Right ventricle myocardium inferior (tissue), 1 donor: Measurements from ENCODE around the gene SLC5A4. TPM values are rescaled to one million over a fixed set of nuclear protein-coding genes. Genes with fewer than 3 reads are reported as not detected.
"Not testable (repeated sequence)": the region's sequence is repeated elsewhere in the genome, so short reads cannot be mapped to it uniquely, and the experiment has no call there.

Source experiments
- ATAC-seq: fragments of 200-7000 bp; cut with Tn5 transposase; one replicate; pipeline ENCODE4 v1.9.1; 2020; ENCODE audit warnings: mild to moderate bottlenecking, moderate library complexity
- DNase-seq: peaks from one replicate; pipeline ENCODE4 v3.0.0; 2021; ENCODE audit errors: missing footprints
- intact Hi-C: fragments of 100-400 bp; cut with DNase I; formaldehyde crosslinking; loops from one replicate; pipeline ENCODE4 v1.11.0; 2022
- total RNA-seq: library from RNA; stranded (reverse); fragmentation: NEBNext Ultra II Directional; extraction: Animal tissue kit (Norgen Biotek cat#: 25700); gene quantifications from one replicate; pipeline ENCODE4 v1.2.1, GENCODE V29; 2021
- donor health status: DM: no; HTN: yes; CAD: no; lungs with severe emphysema.

SLC5A4 gene
- total RNA-seq, 1 donor from 2014 or later = not detected

DNA sequence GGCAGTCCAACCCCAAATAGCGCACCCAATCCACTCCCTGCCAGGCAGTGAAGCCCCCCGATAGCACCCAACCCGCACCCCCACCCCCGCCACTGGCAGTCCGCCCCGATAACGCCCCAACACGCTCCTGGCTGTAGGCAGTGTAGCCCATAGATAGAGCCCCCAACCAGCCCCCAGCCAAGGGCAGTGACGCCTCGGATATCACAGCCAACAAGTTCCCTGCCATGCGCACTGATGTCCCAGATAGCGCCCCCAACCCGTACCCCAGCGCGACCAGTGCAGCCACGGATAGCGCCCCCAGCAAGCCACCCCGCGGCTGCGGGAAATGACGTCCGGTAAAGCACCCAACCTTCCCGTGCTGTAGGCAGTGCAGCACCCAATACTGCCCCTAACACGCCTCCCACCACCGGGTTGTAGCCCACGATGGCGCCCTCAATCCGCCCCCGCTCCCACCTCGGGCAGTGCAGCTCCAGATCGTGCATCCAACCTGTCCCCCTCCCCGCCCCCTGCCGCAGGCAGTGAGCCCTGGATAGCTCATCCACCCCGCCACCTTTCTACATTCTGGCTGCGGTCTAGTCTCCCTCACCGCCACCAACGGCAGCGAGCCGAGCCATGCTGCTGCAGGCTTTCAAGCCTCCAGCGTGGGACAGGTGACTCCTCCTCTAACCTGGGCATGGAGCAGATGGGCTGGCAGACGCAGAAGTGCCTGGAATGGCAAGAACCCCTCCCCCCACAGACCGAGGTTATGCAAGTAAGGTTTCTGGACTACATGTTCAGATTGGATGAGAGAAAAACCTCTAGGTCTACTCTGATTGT, 50.9 kb downstream of the SLC5A4 start:
- DNase-seq (no peak), ATAC-seq (no peak)
- intact Hi-C loops = loop anchor here (5.0 kb wide), 1 partner anchor 63 kb away; no protein-coding TSS in a partner anchor

DNA sequence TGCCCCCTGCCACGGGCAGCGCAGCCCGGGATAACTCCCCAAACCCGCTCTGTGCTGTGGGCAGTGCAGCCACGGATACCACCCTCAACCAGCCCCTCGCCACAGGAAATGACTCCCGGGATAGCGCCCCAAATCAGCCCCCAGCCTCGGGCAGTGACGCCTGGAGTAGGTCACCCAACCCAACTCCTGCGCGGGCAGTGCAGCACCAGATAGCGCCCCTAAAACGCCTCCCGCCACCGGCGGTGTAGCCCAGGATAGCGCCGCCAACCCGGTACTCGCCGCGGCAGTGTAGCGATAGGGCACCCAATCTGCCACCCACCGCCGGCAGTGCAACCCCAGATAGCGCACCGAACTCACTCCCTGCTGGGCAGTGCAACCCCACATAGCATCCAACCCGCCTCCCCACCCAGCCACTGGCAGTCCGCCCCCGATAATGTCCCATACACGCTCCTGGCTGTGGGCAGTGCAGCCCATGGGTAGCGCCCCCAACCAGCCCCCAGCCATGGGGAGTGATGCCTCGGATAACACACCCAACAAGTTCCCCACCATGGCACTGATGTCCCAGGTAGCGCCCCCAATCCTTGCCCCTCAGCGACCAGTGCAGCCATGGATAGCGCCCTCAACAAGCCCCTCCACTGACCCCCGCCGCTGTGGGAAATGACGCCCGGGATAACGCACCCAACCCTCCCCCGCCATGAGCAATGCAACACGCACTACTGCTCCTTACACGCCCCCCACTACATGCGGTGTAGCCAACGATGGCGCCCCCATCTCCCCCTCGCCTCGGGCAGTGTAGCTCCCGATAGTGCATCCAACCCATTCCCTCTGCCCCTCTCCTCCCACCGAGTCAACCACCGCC, 51.7 kb downstream of the SLC5A4 start:
- intact Hi-C loops = loop anchor here (5.0 kb wide), 1 partner anchor 64 kb away; no protein-coding TSS in a partner anchor
- no peak for ATAC-seq
- no peak for DNase-seq

DNA sequence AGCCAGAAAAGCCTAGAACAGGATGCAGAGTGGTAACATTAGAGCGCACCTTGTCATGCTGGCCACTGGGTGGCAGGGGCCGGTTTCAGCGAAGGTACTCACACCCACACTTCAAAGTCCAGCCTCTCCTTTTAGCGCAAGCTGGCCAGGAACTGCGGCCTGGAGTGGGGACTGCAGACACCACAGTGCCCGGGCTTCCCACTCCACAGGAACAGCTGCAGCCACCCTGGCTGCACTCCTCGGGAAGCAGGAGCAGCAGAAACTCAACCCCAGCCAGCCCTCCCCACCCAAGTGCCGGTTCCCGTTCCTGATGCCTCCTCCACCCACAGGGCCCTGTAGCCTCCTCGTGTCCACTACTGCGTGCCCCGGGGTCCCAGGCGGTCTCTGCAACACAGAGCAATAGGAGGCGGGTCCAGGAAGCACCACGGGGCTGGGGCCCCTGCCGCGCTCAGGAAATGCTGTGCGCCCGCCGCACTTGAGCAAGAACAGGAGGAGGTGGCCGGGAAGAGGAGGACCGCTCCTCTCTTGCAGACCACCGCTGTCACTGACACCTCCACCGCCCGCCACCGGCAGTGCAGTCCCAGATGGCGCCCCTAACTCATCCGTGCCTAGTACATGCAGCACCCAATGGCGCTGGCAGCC, 52.5 kb downstream of the SLC5A4 start:
- DNase-seq (no peak), ATAC-seq (peak; percentile 66)
- intact Hi-C loops = loop anchor here (5.0 kb wide), 1 partner anchor 65 kb away; no protein-coding TSS in a partner anchor

DNA sequence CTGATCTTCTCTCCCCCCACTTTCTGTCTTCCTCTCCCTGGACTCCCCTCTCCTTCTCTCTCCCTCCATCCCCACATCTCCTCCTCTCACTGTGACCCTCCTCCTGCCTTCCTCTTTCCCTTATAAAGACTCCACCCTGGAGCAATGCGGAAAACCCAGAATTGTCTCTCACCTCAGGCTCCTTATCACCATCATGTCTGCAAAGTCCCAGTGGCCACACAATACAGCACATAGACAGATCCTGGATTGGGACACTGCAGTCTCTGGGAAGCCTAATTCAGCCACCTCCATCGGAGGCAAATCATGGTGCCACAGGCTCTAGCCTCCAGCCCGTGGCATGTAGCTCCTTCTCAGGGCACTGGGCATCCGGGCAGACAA, 53.0 kb downstream of the SLC5A4 start:
- ATAC-seq = no peak
- no peak for DNase-seq
- intact Hi-C loops = loop anchor here (5.0 kb wide), 1 partner anchor 65 kb away; no protein-coding TSS in a partner anchor

DNA sequence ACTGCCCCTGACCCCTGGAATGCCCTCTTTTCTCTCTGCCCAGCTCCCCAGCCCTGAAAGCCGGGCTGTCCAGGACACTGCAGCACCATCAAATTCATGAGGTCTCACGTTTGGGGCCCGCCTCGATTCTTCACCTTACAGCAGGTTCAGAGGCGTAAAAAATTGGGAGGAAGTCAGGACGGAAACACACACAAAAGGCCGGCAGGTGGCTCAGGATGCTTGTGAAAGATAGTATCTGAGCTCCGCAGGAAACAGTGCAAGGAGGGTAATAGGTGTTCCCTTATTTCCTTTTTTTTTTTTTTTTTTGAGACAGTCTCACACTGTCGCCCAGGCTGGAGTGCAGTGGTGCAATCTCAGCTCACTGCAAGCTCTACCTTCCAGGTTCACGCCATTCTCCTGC, 54.4 kb downstream of the SLC5A4 start:
- ATAC-seq = no peak
- intact Hi-C loops = loop anchor here (2.0 to 5.0 kb wide), 2 partner anchors 58 to 67 kb away; no protein-coding TSS in a partner anchor
- no peak for DNase-seq

DNA sequence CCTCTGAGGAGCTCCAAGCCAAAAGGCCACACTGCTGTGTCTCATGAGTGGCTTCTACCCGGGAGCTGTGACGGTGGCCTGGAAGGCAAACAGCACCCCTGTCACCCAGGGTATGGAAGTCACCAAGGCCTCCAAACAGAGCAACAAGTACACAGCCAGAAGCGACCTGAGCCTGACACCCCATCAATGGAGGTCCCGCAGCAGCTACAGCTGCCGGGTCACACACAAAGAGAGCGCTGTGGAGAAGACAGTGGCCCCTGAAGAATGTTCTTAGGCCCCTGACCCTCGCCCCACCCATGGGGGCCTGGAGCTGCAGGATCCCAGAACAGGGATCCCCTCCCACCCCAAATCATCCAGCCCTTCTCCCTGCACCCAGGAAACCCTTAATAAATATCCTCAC, 55.2 kb downstream of the SLC5A4 start:
- no peak for ATAC-seq
- intact Hi-C loops = loop anchor here (2.0 to 5.0 kb wide), 2 partner anchors 57 to 67 kb away; no protein-coding TSS in a partner anchor

DNA sequence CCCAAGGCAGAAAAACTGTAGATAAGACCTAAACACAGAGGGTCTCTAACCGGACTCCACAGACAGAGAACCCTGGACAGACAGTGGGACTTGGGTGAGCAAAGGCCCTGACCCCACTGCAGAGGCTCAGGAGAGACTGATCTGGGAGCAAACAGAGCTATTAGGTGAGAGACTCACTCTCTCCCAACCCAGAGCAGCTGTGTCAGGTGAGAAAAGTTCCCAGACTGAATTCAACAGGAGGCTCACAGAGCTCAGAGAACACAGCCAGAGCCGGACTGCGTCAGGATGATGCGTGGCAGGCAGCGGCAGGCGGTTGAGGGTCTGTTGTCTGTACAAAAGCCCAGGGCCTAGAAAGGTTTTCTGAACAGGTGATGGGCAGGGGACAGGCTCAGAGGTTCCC, 55.8 kb downstream of the SLC5A4 start:
- intact Hi-C loops = no loop called here
- DNase-seq = no peak
- ATAC-seq = no peak

More for the DNA sequence above, 55.2 kb downstream of the SLC5A4 start:
- no peak for DNase-seq

DNA sequence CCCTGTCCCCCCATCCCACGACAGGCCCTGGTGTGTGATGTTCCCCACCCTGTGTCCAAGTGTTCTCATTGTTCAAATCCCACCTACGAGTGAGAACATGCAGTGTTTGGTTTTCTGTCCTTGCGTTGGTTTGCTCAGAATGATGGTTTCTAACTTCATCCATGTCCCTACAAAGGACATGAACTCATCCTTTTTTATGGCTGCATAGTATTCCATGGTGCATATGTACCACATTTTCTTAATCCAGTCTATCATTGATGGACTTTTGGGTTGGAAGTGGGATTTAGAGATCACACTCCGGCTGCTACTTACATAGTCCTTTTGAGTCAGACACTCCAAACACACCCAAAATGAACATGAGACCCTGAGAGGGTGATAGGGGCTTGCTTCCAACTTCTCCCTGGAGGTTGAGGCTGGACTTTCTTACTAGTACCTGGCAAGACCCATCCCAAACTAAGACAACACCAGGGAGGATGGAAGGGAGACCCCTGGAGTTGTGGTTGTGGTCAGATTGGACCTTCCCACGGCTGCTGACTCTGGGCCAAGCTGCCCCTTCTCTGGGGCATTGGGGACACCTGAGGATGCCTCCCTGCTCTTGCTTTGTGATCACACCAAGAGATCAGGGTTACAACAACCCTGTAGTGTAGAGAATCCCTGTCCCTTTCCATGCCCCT, 57.5 kb downstream of the SLC5A4 start:
- DNase-seq, intact Hi-C loops, ATAC-seq: not testable (repeated sequence)

DNA sequence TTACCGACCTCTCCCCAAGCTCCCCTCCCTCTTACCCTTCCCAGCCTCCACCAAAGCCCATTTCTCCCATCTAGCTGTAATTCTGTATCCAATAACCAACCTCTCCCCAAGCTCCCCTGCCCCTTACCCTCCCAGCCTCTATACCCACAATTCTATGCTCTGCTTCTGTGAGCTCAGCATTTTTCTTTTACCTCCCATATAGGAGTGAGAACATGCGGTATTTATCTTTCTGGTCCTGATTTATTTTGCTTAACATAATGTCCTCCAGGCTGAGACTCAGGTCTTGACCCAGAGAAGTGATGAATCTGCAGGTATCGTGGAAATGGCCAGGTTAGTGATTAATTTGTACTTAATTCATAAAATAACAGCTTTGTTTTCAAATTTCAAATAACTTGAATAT, 59.2 kb downstream of the SLC5A4 start:
- ATAC-seq, DNase-seq, intact Hi-C loops: not testable (repeated sequence)

DNA sequence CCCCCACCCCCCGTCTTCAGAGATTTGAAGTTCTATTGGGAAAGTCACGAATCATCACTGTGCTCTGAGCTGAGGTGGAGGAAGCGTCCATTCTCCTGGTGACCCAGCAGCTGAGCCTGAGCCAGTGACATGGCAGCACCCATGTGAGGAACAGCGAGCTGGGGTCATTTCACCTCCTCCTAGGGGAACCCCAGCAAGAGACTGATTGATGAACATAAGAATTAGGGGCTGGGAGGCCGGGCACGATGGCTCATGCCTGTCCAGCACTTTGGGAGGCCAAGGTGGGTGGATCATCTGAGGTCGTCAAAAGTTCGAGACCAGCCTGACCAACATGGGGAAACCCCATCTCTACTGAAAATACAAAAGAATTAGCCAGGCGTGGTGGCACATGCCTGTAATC, 61.8 kb downstream of the SLC5A4 start:
- intact Hi-C loops, DNase-seq, ATAC-seq: not testable (repeated sequence)

DNA sequence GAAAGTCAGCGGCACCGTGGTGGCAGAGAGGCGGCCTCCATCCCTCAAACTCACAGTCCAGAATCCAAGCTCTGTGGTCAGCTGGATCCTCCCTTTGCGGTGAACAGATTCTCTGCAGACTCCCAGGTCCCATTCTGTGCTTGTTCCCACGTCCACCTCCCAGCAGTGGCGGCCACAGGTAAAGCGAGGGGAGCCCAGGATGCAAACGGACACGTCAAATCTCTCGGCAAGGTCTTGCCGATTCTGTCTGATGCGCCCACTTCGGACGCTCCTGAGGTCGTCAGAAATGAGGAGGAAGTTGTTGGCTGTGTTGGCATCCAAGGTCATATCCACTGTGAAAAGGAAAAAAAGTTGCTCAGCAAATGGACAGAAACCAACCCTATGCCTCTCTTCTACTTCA, 64.1 kb downstream of the SLC5A4 start:
- DNase-seq, ATAC-seq, intact Hi-C loops: not testable (repeated sequence)

DNA sequence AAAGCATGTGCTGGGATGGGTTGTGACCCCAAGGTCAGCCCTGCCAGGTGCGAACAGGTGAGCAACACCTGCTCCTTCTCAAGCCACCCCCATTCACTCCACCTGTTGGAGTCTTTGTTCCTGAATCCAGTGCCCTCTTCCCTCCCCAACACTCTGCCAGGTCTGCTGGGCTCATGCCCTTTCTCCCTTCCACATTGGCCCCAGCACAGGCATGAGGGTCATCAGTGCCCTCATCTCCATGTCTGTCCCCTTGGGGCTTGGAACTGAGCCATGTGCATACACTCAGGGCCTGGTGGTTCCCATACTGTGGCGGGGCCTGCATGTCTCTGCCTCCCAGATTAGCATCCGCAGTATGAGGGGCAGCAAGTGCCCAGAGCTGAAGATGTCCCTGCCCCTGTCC, 69.3 kb downstream of the SLC5A4 start:
- DNase-seq = no peak
- ATAC-seq = no peak
- intact Hi-C loops = no loop called here

DNA sequence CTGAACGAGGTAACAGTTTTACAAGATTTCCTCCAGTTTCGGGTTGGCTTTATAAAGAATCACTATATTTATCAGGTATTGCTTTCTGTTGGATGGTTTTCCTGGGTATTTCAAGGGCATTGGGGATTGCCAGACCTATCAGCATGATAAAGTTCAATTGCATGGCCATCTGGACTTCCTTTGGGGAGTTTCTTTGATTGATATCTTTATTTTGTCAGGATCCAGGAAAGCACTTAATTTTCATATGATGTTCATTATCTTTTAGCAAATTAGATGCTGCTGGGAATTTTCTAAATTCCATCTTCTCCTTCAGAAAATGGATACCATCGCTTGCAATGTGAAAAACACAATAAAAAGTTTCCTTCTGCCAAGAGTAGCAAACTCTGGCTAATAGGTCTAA, 71.5 kb downstream of the SLC5A4 start:
- intact Hi-C loops = no loop called here
- DNase-seq (no peak), ATAC-seq (no peak)

DNA sequence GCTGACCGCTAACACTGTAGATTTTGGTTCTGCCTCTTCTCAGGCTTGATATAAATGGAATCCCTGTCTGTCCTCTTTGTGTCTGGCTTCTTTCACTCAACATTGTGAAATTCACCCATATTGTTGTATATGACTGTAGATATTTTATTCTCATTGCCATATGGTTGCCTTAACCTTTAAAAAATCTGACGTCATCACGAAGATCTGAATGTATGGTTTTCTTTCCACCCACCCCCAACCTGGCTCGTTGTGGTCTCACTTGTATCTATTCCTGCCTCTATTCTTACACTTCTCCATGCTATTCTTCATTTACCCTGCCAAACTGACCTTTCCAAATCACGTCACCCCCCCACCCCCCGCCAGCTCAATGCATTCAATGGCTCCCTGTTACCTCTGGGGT, 74.1 kb downstream of the SLC5A4 start:
- ATAC-seq (no peak), DNase-seq (no peak)
- intact Hi-C loops = no loop called here

DNA sequence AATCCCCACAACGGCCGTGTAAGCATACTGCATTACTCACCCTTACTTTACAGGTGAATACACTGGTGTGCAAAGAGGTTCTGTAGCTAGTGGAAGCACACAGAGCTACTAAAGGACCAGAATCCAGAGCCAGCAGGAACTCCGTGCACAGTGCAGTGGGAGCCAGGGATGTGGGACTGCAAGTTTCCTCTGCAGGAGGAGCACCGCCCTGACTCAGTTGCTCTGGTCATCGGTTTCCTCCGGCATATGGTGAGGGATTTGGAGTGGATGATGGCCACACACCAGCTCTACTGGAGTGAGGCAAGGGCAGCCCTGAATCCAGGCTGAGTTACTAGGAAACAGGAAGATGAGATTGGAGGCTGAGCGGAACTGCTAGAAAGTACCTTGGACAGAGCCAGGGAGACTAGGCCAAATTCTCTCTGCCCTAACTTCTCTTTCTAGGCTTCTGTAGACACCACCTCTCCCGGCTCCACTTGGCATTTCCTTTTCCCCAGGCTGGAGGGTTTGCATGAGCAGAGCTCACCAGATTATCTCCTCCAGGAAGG, 77.9 kb downstream of the SLC5A4 start:
- intact Hi-C loops = no loop called here
- DNase-seq = no peak
- ATAC-seq = no peak

DNA sequence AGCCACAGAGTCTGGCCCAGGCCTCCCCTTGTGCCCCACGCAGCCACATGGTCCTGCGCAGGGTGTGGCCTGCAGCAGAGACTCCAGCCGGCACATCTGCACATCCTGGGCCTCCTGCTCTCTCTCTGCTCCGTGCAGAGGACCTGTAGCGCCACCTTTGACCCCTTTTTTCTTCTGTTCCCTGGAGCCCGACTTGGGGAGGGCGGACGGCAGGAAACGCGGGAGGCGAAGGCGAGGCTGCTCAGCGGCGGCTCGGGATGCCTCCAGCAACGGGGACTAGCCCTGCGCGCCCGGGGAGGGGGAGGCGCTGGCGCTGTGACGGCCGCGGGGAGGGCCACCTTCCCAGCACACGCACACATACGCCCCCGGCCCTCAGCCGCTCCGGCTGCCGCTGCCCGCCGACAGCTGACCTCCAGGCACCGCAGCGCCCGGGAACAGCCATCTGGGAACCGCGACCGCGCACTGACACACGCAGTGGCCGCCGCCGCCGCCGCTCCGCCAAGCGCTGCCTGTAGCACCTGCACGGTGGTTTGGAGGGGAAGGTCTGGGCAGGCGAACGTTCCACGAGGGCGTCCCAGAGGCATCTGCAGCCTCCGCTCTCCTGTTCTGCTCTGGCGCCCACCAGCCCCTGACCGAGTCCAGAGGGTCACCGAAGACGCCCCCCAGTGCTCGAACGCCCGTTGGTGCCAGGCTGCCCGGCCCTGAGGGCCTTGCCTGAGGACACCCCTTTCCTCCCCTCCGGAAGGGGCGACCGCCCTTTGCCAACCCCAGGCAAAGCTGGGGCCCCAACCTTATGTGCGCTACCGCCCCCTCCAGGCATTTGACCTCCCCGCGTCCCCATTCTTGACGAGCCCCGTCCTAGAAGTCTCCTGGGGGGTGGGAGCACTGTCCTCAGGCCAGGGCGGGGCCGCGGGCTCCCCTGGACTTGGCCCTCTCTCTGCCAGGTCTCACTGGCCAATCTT, 79.2 kb downstream of the SLC5A4 start:
- DNase-seq (no peak), ATAC-seq (peak; percentile 28)
- intact Hi-C loops = no loop called here

DNA sequence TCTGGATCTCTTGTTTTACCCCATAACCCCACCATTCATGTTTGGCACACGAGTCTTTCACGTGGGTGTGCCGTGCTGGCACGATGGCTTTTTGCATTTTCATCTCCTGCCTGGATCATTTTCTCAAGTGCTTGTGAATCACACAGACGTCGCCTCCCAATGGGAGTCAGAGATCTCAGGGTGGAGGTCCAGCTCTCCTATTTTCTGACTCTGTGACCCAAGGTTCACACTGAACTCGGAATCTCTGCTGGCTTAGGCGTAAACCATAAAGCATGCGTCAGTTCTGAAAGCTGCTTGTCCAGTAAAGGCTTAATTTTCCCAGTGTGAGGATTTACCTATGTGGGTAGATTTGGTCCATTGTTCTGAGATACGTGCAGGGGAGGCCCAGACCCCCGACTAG, 80.0 kb downstream of the SLC5A4 start:
- DNase-seq = no peak
- no peak for ATAC-seq

More for the DNA sequence above, 80.0 kb downstream of the SLC5A4 start:
- intact Hi-C loops = no loop called here
